NCI-H2227 (cell line): ENCODE results near the gene NKX6-1.
A peak's percentile ranks its signal among the peaks of the same experiment; 100 is the strongest.

ENCODE experiments used
- DNase-seq: peaks from one replicate; lab custom pipeline; 2025; ENCODE audit not compliant: unreplicated experiment; lab: John Stamatoyannopoulos, UW

NKX6-1 gene

DNA sequence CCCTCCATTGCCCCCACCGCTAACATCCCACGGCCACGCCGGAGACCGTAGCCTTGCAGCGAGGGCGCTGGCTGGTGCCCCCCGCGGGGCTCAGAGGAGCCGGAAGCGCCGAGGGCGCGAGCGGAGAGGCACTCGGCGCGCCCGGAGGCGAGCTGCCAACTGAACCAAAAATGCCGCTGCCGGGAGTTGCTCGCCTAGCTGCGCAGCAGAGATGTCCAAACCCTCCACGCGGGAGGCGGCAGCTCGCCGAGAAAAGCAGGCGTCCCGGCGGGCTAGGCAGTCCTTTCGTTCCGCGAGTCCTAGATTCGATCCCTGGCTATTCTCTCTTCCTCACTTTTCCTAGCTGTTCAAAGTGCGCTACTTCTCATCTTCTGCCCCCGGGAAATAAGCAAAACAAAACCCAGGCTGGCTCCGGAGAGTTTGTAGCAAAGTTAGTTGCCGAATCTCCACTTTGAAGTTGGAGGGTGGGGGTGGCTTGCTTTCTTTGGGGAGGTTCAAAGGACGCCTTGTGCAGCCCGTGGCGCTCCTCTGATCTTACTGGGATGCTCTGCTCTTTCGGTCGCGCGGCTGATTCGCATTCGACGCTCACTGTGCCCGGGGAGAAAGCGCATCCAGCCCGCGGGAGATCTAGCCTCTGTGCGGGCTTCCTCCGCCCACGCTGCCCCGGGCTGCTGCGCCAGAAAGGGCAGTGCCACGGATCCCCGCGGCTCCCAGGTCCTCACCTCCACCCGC is 723 bp downstream of the NKX6-1 start:
- peak; percentile 17 for DNase-seq

DNA sequence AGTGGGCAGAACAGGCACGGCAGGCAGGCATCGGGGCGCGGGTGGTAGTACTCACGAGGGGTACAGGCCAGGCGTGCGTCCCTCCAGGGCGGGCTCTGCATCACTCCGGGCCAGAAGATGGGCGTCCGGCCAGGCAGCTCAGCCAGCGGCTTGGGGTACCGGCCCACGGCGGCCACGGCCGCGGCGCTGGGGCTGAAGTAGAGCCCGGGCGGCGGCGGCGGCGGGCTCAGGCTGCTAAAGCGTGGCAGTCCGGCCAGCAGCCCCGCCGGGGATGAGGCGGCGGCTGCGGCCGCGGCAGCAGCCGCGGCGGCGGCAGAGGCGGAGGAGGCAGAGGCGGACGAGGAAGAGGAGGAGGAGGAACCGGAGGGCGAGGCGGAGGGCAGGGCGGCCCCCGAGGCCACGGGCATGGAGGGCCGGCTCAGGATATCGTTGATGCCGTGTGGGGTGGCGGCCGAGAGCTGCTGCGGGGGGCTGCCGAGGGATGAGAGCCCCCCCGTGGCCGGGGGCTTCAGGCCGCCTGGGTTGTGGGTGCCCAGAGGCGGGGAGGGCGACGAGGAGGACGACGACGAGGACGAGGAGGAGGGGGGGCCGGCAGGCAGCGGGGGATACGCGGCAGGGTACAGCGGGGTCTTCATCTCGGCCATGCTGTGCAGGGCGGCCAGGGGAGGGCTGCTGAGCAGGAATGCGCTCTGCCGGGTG is 1.4 kb downstream of the NKX6-1 start:
- no peak for DNase-seq

DNA sequence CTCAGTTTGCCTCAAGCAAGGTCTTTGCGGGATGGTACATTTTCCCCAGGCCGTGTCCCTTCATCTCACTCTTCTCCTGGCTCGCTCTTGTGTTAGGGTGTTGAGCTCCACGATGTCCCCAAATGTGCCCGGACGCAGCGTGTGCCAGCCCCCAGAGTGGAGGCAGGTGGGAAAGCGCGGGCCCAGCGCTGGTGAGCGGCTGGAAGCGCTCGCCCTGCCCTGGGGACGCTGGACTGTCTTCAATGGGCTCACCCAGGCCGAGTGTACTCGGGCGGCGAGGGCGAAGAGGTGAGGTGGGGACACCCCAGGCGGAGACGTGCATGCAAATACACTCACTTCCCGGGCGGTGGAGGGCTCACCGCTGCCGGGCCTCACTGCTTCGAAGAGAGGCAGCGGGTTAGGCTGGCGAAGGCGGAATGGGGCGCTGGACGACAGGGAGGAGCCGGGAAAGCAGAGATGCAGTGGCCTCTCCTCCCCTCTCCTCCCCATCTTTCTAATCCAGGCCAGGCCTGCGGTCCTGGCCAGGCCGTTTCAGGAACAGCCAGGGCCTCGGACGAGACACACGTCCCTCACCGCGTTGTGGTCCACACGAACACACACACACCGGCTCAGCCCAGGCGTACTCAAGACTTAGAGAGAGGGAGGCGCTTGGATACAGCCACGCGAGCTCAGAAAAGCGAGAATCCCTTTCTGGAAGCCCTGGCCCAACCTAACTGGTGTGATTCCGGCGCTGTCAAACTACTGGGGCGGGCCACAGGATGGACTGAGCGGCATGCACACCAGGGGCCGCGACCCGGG is 2.2 kb downstream of the NKX6-1 start:
- no peak for DNase-seq

DNA sequence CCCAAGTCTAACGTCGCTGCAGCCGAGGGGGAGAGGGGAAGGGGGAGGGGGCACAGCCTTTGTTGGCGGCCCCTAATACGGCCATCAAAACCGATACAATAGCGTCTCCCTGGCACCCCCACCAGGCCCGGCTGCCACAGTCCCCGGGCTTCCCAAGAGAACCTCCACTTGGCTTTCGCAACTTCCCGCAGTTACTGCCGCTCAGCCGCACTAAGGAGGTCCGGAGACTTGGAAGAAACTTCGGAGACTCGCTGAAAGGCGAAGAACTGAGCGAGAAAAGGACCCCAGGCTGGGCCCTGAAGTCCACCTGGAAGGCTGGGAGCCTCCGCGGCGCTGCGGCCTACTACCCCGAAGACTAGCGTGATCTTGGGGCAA is 2.8 kb downstream of the NKX6-1 start:
- no peak for DNase-seq

- DNase-seq, result no peak
Observed at GRCh38 chr4:84495794-84496261, 3.3 kb downstream of the NKX6-1 start.

DNA sequence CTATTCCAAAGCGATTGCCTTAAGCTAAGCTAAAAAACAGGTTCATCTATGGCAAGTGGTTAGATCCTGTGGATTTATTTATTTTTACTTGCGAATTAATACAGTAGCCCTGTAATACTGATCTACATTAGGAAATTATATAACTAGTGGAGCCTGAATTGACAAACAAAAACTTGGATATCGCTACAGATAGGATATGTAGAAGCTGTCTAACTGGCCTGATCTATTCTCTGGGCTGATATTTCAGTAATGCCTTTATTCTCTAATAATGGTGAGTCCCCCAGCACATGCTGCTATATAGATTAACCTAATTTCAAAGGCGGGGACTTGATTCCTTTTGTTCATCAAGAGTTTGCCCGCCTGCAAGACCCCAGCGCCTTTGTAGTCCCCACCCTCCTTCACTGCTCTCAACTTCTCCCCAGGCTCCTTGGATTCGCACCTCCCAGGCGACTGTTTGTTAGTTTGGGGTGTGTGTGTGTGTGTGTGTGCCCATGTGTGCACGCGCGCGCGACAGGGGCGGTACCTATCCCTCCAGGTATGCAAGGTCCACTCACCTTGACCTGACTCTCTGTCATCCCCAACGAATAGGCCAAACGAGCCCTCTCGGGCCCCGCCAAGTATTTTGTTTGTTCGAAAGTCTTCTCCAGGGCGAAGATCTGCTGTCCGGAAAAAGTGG is 3.8 kb downstream of the NKX6-1 start:
- DNase-seq, result no peak

GRCh38 chr4:84494531-84494930 is 4.6 kb downstream of the NKX6-1 start:
- no peak for DNase-seq

DNA sequence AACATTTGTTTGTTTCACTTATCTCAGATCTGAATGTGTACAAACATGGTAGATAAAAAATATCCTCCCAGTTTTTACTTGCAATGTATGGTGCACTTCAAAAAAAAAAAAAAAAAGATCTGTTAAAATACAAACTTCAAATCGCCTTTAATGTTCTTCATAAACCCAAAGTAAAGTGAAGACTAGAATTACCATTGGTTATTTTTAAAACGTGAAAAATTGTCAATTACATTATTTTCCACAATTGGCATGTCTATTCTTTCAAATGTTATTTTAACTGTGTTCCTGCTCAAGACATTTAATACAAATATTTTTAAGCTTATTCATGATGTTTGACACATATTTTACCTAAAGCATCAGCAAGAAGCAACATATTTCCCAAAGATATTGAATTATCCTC is 5.0 kb downstream of the NKX6-1 start:
- DNase-seq, result no peak

DNA sequence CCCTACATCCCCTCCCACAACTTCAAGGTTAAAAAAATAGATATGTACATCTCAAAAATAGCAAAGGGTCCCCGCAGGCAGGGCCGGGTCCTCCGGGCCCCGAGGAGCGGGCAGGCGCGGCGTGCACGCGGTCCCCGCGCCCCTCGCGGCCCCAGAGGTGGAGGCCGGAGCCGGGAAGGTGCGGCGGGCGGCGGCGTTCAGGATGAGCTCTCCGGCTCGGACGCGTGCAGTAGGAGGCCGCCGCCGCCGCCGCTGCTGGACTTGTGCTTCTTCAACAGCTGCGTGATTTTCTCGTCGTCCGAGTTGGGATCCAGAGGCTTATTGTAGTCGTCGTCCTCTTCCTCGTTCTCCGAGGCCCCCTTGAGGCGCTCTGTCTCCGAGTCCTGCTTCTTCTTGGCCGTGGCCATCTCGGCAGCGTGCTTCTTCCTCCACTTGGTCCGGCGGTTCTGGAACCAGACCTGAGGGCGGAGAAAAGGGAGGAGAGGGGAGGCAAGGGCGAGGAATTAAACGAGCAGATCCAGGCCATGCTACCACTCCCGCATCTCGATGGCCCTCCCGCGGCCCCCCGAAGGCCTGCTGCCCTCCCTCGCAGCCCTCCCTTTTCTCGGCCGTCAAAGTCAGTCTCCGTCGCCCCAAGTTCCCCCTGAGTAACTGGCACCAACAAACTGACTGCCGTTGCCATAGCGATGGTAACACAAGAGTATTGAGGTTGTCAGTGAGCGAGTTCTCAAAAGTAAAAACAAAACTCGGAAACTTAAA is 5.8 kb downstream of the NKX6-1 start:
- peak; percentile 31 for DNase-seq

DNA sequence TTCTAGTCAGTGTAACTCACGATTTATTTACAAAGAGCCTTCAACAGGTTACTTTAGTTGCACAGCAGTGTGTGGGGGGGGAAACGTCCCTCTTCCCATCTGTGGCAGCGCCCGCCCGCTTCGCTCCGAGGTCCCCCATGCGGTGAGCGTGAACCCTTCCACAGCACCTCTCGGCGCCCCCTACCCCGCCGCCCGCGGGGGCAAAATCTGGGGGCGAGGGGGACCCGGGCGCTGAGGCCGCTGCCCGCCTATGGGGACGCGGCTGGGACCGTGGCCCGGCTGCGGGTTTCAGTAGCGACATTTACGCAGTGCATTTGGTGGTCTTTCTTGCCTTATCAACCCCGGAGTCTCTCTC is 6.4 kb downstream of the NKX6-1 start:
- DNase-seq, result no peak

GRCh38 chr4:84492290-84492689 is 6.8 kb downstream of the NKX6-1 start:
- no peak for DNase-seq

DNA sequence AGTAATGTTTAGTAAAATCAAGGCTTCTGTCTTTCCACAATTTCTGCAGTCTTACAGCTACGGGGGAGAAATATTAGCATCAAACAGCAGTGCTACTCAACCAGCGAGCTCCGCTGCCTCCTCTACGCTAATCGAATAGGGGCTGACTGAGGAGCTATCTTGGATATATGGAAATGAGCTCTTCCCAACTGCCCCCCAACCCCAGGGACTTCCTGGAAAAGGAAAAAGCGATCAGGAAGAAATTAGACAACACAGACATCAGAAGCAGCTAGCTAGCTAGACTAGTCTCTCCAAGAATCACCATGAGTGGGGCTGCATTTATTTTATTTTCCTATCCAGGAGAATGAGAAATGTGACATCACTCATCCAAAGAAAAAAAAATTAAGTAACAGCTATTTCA is 7.6 kb downstream of the NKX6-1 start:
- DNase-seq, result no peak

DNA sequence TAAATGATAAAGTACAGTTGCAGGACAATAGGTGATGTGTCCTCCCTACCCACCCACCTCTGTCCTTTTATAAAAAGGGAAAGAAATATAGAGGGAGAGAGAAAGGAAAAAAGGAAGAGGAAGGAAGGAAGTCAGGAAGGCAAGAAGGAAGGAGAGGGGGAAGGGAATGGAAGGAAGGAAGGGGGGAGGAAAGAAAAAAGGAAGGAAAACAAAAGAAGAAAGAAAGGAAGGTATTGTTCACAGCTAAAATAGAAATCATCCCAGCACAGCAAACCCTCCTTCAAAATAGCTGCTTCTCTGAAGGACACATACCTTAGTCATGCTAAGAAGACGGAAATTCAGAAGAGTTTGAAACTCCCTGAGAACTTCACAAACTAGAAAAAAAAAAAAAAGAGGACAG is 8.4 kb downstream of the NKX6-1 start:
- no peak for DNase-seq

GRCh38 chr4:84484236-84484635 is 14.9 kb downstream of the NKX6-1 start:
- DNase-seq, result no peak

DNA sequence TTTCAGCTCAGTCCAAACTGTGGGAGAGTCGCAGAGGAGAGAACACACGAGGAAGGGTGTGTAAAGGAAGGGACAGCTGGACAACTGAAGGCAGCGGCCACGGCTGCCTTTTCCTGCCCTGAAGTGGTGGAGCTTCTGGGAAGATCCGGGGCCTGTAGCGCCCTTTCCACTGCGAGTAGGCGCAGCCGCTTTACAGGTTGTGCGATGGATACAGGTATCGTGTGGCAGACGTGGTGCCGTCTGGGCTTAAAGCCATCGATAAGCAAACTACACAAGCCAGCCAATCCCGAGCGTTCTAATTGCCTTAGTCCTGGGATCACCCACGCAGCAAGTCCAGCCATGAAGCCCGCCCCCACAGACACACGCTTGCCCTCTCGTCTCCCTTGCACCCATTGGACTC is 15.4 kb downstream of the NKX6-1 start:
- no peak for DNase-seq

DNA sequence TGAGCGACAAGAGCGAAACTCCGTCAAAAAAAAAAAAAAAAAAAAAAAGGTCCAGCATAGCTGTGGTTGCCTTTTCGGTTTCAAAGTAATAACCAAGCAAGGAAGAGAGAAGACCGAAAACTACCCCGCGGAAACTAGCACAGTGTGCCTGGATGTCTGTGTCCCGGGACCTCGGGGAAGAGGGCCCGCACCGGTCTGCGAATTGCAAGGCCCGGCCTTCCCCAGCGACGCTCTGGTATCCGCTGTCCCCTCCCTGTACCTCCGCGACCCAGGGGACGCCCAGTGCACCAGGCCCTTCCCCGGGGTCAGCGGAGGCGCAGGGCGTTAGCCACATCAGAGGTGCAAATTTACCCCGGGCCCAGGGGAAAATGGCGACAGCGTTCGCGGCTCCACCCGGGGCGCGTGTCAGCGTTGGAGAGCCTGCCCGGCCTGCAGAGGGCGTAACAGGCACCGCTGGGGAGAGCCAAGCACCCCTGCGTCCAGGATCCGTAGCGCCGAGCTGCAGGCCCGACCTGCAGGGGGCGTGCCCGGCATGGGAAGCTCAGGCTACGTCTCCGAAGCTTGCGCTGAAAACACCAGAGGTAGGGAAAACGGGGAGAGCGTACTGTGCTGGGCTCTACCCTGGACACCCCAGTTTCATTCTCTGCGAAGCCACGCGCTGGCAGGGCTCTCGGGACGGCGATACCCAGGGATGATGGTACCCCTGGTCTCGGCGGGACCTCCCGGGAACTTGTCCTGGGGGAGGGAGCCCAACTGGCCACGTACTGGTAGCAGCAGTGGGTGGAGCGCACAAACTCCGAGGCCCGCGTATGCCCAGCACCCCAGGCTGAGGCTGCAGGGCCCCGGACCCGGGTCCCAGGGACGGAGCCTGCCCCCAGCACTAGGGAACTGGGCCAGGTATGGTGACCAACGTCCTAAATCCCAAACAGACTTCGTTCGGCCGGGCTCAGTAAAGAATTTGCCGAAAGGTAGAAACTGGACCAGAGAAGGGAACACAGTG is 16.2 kb downstream of the NKX6-1 start:
- peak; percentile 57 for DNase-seq

DNA sequence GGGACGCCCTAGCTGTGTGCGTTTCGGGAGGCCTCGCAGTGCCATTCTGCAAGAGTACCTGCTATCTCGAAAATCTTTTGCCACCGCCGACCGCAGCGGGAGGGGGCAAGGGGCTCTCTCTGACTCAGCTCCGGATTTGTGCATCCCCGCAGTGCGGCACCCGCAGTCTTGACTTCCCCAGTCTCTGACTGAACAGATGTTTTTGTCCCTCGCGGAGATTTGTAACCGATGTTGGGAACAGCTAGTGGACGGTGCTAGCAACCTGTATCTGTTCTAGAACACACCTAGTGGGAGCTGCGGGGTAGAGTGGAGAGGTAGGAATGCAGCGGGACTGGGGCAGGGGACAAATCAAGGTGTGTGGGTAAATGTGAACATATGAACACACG is 17.2 kb downstream of the NKX6-1 start:
- DNase-seq, result no peak

DNA sequence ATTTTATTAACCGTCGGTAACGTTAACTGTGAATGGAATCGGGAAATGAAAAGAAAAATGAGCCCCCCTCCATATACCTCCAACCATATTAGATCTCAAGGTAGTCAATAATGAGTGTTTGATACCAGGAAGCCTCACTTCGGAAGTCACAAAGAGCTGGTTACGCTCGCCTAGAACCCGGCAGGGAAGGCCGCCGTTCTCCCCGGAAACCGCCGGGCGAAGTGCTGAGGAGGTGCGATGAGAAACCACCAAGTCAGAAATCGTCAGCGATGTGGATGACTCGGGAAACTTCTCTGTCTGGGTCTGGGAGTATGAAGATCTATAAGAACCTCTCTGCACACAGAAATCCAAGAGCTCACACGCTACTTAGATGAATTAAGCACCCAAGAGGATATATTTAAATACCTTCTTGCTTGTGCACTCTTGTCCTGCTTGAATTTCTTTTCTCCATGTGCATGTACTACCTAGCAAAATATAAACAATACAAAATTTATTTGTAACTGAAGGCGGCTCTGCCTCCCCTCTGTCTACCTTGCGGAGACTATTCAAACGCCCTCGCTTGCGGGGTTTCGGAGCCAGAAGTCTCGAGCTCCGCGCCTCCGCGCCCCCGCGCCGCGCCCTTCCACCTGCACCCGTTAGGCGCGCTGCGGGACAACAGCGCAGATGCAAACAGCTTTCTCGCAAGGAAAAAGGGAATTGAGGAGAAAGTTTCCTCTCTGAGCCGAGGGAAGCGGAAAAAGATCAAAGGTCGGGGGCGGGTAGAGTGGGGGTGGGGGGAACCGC is 17.8 kb downstream of the NKX6-1 start:
- DNase-seq, result no peak

- DNase-seq, result no peak
Observed at GRCh38 chr4:84480082-84480481, 19.0 kb downstream of the NKX6-1 start.
